LNCaP clone FGC (cell line): ENCODE results near the gene RSBN1.

Experiments used
- DNase-seq: peaks from one replicate; pipeline ENCODE4 v3.0.0-alpha.2; 2011; ENCODE audit warnings: low read depth
- H3K4me3 ChIP-seq: 2 replicates; pipeline ENCODE4 v1.5.1; 2011; ENCODE audit warnings: mild to moderate bottlenecking, low read depth, low read length, control low read depth
- TF ChIP-seq, protein P1 (sequence below): IDR thresholded peaks from 2 replicates; pipeline ENCODE4 v1.5.1; 2012; ENCODE audit warnings: mild to moderate bottlenecking; ENCODE audit not compliant: control insufficient read depth, insufficient read depth; ENCODE audit errors: extremely low read depth

RSBN1 gene

DNA sequence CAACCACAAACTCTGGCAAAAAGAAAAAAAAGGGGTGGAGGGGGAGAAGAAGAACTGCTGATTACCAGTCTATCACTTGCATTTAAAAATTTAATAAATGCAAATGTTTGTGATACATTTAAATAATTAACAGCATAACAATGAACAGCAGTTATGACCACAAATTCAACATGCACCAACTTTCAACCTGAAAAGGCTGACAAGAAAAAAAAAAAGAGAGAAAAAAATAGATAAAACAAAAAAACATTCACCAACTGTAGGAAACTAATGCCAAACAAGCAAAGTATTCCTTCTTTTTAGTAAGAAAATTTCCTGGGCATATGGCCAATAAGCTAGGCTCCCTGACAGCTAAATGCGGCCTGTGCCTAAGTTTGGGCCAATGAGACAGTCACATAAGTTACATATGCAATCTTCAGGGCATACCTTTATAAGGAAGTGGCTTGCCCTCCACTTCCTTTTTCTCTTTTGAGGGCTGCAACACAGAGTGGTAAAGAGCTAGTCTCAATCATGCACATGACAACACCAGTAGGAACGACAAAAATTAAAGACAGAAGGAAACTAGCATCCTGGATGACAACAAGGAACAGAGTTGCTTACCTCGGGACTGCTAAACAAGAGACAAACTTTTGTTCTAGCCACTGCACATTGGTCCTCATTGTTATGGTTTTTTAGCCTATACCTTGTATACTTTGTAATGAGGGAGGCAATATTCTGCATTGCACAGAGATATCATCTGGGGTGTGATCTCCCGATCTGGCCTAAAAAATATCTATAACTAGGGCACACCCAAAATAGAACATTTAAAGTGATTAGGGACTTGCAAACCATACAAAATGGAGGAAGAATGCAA, 28.8 kb downstream of the RSBN1 start:
- TF ChIP-seq, protein P1, sequence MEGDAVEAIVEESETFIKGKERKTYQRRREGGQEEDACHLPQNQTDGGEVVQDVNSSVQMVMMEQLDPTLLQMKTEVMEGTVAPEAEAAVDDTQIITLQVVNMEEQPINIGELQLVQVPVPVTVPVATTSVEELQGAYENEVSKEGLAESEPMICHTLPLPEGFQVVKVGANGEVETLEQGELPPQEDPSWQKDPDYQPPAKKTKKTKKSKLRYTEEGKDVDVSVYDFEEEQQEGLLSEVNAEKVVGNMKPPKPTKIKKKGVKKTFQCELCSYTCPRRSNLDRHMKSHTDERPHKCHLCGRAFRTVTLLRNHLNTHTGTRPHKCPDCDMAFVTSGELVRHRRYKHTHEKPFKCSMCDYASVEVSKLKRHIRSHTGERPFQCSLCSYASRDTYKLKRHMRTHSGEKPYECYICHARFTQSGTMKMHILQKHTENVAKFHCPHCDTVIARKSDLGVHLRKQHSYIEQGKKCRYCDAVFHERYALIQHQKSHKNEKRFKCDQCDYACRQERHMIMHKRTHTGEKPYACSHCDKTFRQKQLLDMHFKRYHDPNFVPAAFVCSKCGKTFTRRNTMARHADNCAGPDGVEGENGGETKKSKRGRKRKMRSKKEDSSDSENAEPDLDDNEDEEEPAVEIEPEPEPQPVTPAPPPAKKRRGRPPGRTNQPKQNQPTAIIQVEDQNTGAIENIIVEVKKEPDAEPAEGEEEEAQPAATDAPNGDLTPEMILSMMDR: no peak
- no peak overlapping the region for H3K4me3 ChIP-seq
- no peak for DNase-seq

DNA sequence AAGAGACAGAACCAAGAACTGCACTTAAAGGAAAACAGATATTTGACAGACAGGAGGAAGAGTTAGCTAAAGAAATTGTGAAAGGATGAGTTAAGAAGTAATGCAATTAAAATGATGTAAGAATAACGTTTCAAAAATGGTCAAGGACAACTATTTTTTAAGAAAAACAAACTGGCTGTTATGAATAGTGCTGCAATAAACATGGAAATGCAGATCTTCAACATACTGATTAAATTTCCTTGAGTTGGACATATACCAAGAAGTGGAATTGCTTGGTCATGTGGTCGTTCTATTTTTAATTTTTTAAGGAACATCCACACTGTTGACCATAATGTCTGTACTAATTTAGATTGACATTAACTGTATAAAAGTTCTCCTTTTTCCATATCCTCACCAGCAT, 29.9 kb downstream of the RSBN1 start:
- DNase-seq: no peak
- TF ChIP-seq, protein P1: no peak
- no peak overlapping the region for H3K4me3 ChIP-seq

DNA sequence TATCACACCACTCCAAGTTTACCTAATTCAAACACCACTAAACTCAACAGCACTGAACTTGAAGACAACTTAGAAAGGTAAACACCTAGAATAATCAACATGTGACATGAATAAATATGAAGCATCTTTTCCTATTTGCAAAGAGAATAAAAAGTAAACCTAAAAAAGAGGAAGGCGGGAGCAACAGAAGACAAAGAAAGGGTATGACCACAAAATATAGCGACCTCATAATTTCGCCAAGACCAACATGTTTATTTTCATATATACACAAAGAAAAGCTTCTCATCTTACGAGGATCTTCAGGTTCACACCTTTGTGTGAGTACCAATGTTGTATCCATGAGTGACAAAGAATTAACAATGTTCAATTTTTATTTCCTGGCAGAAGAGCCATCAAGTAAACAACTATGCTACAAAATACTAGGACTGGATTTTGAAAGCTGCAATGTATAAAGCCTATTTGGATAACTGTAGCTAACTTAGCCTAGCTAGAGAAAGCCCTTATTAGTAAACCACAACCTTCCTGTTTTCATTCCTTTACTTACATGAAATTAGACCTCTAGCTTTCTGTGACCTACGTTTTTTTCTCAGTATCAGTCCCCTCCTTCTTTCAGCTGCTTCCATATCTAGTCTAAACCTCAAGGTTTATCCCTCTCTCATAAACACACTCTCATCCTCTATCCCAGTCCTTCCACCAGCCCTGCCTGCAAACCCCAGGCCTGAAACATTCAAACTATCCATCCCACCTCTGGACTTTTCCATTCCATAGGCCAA, 31.7 kb downstream of the RSBN1 start:
- TF ChIP-seq, protein P1: no peak
- peak; percentile 40 for DNase-seq
- no peak overlapping the region for H3K4me3 ChIP-seq

DNA sequence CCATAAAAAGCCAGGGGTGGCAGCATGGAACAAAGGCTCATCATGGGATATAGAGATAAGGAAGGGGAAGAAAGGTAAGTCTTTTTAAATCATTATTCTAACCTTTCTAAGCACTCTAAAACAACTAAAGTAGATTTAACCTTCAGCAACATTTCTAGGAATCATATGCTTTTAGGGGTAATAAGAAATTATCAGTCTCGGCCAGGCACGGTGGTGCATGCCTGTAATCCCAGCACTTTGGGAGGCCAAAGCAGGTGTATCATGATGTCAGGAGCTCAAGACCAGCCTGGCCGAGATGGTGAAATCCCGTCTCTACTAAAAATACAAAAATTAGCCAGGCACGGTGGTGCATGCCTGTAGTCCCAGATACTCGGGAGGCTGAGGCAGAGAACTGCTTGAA, 32.7 kb downstream of the RSBN1 start:
- TF ChIP-seq, protein P1: no peak
- no peak overlapping the region for H3K4me3 ChIP-seq
- no peak for DNase-seq

DNA sequence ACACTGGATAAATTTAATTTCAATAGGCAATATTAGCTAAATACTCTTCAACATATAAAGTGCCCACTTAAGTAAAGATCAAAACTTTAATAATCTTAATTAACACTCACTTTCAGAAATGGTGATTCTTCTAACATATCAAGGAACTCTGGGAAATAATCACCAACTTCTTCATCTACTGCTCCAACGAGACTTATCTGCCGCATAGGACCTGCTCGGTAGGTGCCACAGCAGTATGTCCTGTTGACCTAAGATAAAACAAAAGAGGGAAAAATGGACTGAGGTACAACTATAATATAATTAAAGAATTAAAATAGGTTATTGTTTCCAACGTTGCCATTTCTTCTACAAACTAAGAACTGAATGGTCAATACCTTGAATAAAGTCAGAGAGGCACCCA, 34.7 kb downstream of the RSBN1 start:
- TF ChIP-seq, protein P1: no peak
- DNase-seq: no peak
- H3K4me3 ChIP-seq: no peak overlapping the region

DNA sequence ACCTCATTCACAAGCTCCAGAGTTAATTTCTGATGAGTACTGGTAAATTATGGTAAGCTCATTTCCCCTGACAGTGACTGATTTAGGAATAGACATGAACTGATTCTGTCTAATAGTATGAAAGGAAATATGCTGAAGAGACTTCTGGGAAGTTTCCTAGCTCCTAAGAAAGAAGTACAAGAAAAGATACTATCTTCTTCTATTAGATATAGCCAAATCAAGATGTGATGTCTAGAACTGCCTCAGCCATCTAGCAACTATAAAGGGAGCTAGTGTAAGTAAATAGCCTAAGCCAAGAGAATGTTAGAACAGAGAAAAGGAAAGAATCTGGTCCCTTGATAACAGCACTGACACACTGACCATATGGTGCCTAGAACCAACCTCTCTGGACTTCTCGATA, 42.2 kb downstream of the RSBN1 start:
- no peak overlapping the region for H3K4me3 ChIP-seq
- TF ChIP-seq, protein P1: no peak
- DNase-seq: no peak
